NCI-H2107 (cell line): ENCODE results near the gene MYL7.

Source experiments
- DNase-seq: peaks from one replicate; lab custom pipeline; 2025; lab: John Stamatoyannopoulos, UW

MYL7 gene

GRCh38 chr7:44112231-44112996, 28.7 kb downstream of the MYL7 start:
- DNase-seq = no peak

- no peak for DNase-seq
Observed at GRCh38 chr7:44111761-44112160, 29.4 kb downstream of the MYL7 start.

- DNase-seq = no peak
Observed at GRCh38 chr7:44110719-44111635, 30.2 kb downstream of the MYL7 start.

- no peak for DNase-seq
Observed at GRCh38 chr7:44109991-44110390, 31.1 kb downstream of the MYL7 start.

- no peak for DNase-seq
Observed at GRCh38 chr7:44108768-44109750, 32.1 kb downstream of the MYL7 start.

- DNase-seq = no peak
Observed at GRCh38 chr7:44107961-44108767, 33.0 kb downstream of the MYL7 start.

GRCh38 chr7:44107116-44107960, 33.8 kb downstream of the MYL7 start:
- no peak for DNase-seq

- DNase-seq = no peak
Observed at GRCh38 chr7:44106311-44107065, 34.6 kb downstream of the MYL7 start.

- no peak for DNase-seq
Observed at GRCh38 chr7:44105832-44106231, 35.3 kb downstream of the MYL7 start.

GRCh38 chr7:44104860-44105771, 36.0 kb downstream of the MYL7 start:
- DNase-seq = no peak

- no peak for DNase-seq
Observed at GRCh38 chr7:44103923-44104859, 36.9 kb downstream of the MYL7 start, which contains the start of gene AEBP1. Gene AEBP1 (plus strand): TSS chr7:44104345. CDS start chr7:44104666, 321 bp downstream.

GRCh38 chr7:44103566-44103922, 37.6 kb downstream of the MYL7 start:
- no peak for DNase-seq

GRCh38 chr7:44102846-44103565, 38.1 kb downstream of the MYL7 start:
- no peak for DNase-seq

- no peak for DNase-seq
Observed at GRCh38 chr7:44101966-44102845, 38.9 kb downstream of the MYL7 start.

GRCh38 chr7:44101303-44101965, 39.7 kb downstream of the MYL7 start:
- no peak for DNase-seq
